Endothelial cell (in vitro differentiated cells): ENCODE results near the gene SLC44A3. TPM values are rescaled to one million over a fixed set of nuclear protein-coding genes. Genes with fewer than 3 reads are reported as not detected.

Experiments used
- DNase-seq: peaks from one replicate; pipeline ENCODE4 v3.0.0; 2021; ENCODE audit warnings: low spot score
- H3K27ac Mint-ChIP-seq: one replicate; pipeline ENCODE4 v1.8.0; 2021; ENCODE audit warnings: mixed read lengths, inconsistent platforms; ENCODE audit not compliant: unreplicated experiment
- H3K27me3 Mint-ChIP-seq: one replicate; pipeline ENCODE4 v1.8.0; 2021; ENCODE audit warnings: mild to moderate bottlenecking, moderate library complexity, mixed read lengths, inconsistent platforms; ENCODE audit not compliant: unreplicated experiment
- H3K36me3 Mint-ChIP-seq: one replicate; pipeline ENCODE4 v1.8.0; 2021; ENCODE audit warnings: mild to moderate bottlenecking, low read depth, mixed read lengths, inconsistent platforms; ENCODE audit not compliant: unreplicated experiment
- H3K4me1 Mint-ChIP-seq: one replicate; pipeline ENCODE4 v1.8.0; 2021; ENCODE audit warnings: mild to moderate bottlenecking, mixed read lengths, inconsistent platforms; ENCODE audit not compliant: unreplicated experiment
- H3K4me3 Mint-ChIP-seq: one replicate; pipeline ENCODE4 v1.8.0; 2021; ENCODE audit warnings: mild to moderate bottlenecking, mixed read lengths, inconsistent platforms; ENCODE audit not compliant: unreplicated experiment
- H3K9me3 Mint-ChIP-seq: one replicate; pipeline ENCODE4 v1.8.0; 2021; ENCODE audit warnings: mixed read lengths, inconsistent platforms; ENCODE audit not compliant: unreplicated experiment
- CTCF ChIP-seq: fragments of 200-600 bp; sonication (generic); IDR thresholded peaks from one replicate; pipeline ENCODE4 v1.5.0; 2021; ENCODE audit warnings: antibody characterized with exemption; ENCODE audit not compliant: unreplicated experiment
- total RNA-seq: library from RNA; stranded (reverse); fragmentation: NEBNext Ultra II Directional; extraction: Animal tissue kit (Norgen Biotek cat#: 25700); gene quantifications from one replicate; pipeline ENCODE4 v1.2.1, GENCODE V29; 2021; ENCODE audit not compliant: unreplicated experiment

The SLC44A3 gene
- total RNA-seq, 1 donor from 2014 or later, result 2.7 TPM

- no peak overlapping the region for H3K4me3 Mint-ChIP-seq
- H3K27me3 Mint-ChIP-seq, result peaks cover 4% of the 10 kb centered on the region
- DNase-seq, result no peak
- H3K9me3 Mint-ChIP-seq, result no peaks in the 10 kb centered on the region
- TF ChIP-seq CTCF, result no peak
- no peak overlapping the region for H3K27ac Mint-ChIP-seq
- peaks cover 39% of the 10 kb centered on the region for H3K4me1 Mint-ChIP-seq
- H3K36me3 Mint-ChIP-seq, result peaks cover 52% of the 10 kb centered on the region
Observed at GRCh38 chr1:94906382-94906781, 86.2 kb downstream of the SLC44A3 start.

GRCh38 chr1:94907136-94907535 lies 87.0 kb downstream of the SLC44A3 start:
- Mint-ChIP-seq H3K4me3 (peak overlapping the region; percentile 37), H3K4me1 (peaks cover 39% of the 10 kb centered on the region), H3K27me3 (peaks cover 2% of the 10 kb centered on the region), H3K27ac (no peak overlapping the region), H3K9me3 (no peaks in the 10 kb centered on the region), H3K36me3 (peaks cover 47% of the 10 kb centered on the region)
- no peak for DNase-seq
- no peak for TF ChIP-seq CTCF

- H3K27ac Mint-ChIP-seq, result no peak overlapping the region
- peaks cover 45% of the 10 kb centered on the region for H3K4me1 Mint-ChIP-seq
- no peak for DNase-seq
- H3K36me3 Mint-ChIP-seq, result peaks cover 39% of the 10 kb centered on the region
- H3K4me3 Mint-ChIP-seq, result peak overlapping the region; percentile 66
- no peak for TF ChIP-seq CTCF
- H3K9me3 Mint-ChIP-seq, result no peaks in the 10 kb centered on the region
- peaks cover 2% of the 10 kb centered on the region for H3K27me3 Mint-ChIP-seq
Observed at GRCh38 chr1:94908190-94908589, 88.0 kb downstream of the SLC44A3 start.

- no peak for DNase-seq
- Mint-ChIP-seq H3K27ac (no peak overlapping the region), H3K4me1 (peaks cover 51% of the 10 kb centered on the region), H3K9me3 (no peaks in the 10 kb centered on the region), H3K27me3 (peaks cover 2% of the 10 kb centered on the region), H3K36me3 (peaks cover 40% of the 10 kb centered on the region), H3K4me3 (no peak overlapping the region)
- no peak for TF ChIP-seq CTCF
Observed at GRCh38 chr1:94908965-94909364, 88.8 kb downstream of the SLC44A3 start.

- TF ChIP-seq CTCF, result no peak
- Mint-ChIP-seq H3K4me3 (no peak overlapping the region), H3K27me3 (peaks cover 2% of the 10 kb centered on the region), H3K36me3 (peaks cover 43% of the 10 kb centered on the region), H3K9me3 (no peaks in the 10 kb centered on the region), H3K4me1 (peaks cover 55% of the 10 kb centered on the region), H3K27ac (no peak overlapping the region)
- no peak for DNase-seq
Observed at GRCh38 chr1:94909486-94909885, 89.3 kb downstream of the SLC44A3 start.
